HTR-8/SVneo (cell line): Measurements from ENCODE around the gene SOX6.

Experiments used
- DNase-seq: peaks from one replicate; pipeline ENCODE4 v3.0.0; 2011; ENCODE audit warnings: low spot score, mixed read lengths; ENCODE audit not compliant: insufficient read length
- FAIRE-seq: peaks from 2 replicates; lab custom pipeline; 2011; peaks lifted over from hg19 to GRCh38; lab: Jason Lieb, UNC

The SOX6 gene

GRCh38 chr11:16026849-16027248 lies 329.5 kb downstream of the SOX6 start:
- FAIRE-seq (no peak), DNase-seq (no peak)

DNA sequence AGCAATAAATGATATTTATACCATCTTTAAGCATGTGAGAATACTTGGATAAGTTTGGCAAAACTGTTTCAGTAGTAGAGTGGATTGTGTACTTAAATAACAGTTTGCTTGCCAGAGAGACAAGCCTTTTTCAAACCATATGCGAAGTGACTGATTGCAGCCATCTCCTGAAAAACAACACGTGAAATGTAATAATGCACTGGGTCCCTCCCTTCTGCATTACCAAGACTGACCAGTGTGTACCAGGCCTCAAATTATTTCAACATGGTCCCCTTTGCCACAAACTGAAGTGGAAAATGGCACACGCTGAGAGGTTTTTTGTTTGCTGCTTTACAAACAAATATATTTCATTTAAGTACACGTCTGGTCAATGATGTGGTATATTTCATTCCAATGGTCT lies 337.4 kb downstream of the SOX6 start:
- DNase-seq: no peak
- FAIRE-seq: no peak

DNA sequence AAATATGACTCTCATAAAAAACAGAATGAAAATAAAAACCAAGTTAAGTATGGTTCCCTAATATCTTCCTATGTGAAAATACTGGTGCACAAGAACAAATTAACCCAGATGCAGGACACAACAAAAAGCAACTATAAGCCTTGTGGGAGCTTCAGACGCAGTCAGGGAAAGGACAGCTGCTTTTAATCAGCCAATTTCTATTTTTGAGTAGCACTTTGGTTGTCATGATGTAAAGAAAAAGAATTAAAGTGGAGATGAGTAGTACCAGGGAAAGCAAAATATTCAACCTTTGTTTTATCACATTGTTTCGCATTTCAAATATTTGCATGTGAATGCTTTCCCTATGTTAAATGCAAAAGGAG lies 339.9 kb downstream of the SOX6 start:
- DNase-seq (no peak), FAIRE-seq (no peak)

DNA sequence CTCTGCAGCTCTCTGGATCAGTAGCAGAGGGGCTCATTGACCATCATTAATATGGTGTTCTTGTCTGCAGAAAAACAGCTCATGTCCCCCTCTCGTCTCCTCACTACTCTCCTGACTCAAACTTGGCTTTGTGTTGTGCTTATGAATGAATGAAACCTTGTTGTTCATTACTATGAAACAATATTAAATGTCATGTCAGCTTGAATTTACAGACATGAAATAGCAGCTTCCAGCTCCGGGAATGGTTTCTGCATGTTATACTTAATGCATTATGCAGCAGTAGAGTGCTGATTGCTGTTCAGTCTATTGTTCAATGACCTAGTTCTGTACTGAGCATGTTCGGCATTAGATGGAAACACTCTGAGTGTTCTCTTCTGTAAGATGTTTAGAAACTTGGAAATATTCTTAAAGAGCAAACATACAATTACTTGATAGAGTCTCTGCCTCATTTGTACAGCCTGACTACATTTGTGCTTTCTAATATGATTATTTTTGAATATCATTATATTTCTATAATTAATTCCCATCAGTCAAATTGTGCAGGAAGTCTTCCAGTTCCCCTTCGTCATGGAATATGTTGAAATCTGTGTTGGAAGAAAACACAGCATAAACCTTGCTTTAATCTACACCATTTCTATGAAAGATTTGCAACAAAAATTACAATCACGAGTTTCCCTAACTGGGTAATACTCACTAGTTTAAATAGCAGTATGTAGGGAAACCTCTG lies 340.4 kb downstream of the SOX6 start:
- DNase-seq: no peak
- no peak for FAIRE-seq

DNA sequence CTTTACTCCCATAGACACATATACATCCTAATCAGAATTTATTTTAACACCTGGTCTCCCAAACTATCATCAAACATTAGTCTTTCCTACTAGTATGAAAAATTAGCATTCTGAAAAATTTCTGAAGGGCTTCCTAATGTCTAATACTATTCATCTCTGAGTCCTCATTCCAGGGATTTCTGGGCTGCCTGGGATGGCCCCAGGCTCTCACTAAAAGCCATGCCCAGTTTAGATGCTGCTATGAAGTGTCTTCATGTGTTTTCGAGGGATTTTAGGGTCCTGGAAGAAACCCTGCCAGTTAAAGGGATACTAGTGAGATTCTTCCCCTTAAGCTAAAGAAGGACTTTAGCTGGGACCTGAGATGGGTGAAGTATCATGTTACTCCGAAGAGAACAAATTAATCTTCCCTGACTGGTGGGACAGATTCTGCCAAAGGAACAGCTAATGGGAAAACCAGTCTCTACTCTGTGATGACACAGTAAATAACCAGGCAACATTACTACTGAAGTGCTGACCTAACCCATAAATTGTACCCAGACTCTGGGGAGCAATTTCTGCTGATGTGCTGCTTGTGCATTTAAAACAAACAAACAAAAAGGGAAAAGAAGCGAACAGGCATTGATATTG lies 342.6 kb downstream of the SOX6 start:
- FAIRE-seq: no peak
- DNase-seq: no peak

GRCh38 chr11:16013242-16013641 lies 343.1 kb downstream of the SOX6 start:
- DNase-seq (no peak), FAIRE-seq (no peak)

DNA sequence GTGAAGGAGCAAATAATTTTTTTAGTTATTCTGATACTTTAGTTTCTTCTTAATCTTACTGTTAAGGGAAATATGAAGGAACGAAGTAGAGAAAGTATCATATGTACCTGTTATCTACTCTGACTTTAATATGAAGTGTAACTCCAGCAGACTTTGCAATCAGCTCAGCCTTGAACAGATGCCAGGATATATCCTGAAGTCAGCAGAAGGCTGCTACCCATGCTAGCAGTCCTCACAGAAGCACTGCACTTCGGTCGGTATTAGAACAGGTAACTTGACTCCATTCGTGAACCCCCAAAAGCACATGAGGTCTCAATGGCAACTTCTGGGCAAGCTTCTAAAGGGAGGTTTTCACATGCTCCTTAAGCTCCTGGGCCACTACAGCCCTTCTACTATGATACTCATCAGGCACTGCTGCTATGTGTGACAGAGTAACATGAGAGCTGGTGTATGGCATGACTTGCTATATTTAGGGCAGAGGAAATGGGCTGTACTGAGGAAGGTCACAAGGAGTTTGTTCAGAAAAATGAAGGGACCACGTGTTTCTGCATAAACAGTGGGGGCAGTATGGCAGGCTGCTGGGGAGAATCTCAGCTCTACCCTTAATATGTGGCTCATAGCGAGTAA lies 344.1 kb downstream of the SOX6 start:
- FAIRE-seq (no peak), DNase-seq (no peak)

DNA sequence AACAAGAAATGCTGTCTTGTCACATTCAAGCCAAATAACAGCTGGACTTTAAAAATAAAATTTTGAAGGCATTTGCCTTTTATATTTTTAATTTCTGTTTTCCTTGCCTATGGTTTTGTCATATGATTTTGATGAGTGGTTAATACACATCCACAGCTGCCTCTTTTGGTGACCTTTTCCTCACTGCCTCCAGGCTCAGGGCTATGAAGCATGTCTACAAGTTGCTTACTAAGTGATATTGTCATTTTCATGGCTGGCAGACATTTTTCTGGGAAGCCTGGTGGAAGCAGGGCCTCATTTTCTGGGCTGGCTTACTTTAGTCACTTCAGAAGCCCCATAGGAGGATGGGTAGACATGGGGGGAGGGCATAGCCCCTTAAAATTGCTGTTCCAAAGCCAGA lies 344.9 kb downstream of the SOX6 start:
- FAIRE-seq (no peak), DNase-seq (no peak)

DNA sequence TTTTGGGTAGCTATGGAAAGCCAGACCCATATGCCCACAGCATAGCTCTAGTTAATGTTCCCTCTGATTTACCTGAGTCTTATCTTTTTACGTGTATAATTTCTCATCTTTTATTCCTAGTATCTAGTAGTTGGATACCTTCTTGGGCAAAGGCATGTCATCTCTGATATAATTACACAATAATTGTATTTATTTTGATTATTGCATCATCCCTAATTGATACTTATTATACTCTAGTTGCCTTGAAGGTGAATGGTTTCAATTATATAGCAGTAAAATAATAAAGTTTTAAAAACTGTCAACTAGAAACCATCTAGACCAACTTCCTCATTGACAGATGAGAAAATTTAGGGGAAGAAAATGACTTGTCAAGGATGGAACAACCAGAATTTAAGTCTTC lies 347.3 kb downstream of the SOX6 start:
- no peak for DNase-seq
- no peak for FAIRE-seq

DNA sequence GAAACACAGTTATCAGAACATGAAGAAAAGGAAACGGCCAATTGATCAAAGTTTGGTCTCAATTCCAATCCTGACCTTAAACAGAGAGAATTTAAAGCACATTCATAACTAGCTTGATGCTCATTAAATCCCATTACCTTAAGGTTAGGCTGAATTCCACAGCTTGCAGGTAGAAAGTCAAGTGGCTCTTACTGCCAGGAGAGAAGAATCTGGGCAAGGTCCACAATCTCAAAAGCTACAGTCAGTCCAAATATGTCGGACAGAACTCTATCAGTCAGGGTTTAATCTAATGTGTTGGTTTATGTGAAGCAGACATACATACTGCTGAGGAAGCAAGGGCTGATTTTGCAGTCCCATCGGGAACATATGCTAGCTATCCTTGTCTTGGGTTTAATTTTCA lies 348.8 kb downstream of the SOX6 start:
- DNase-seq: no peak
- FAIRE-seq: no peak

GRCh38 chr11:16002942-16003341 lies 353.4 kb downstream of the SOX6 start:
- DNase-seq (no peak), FAIRE-seq (no peak)

GRCh38 chr11:16001899-16002426 lies 354.4 kb downstream of the SOX6 start:
- DNase-seq (no peak), FAIRE-seq (no peak)

DNA sequence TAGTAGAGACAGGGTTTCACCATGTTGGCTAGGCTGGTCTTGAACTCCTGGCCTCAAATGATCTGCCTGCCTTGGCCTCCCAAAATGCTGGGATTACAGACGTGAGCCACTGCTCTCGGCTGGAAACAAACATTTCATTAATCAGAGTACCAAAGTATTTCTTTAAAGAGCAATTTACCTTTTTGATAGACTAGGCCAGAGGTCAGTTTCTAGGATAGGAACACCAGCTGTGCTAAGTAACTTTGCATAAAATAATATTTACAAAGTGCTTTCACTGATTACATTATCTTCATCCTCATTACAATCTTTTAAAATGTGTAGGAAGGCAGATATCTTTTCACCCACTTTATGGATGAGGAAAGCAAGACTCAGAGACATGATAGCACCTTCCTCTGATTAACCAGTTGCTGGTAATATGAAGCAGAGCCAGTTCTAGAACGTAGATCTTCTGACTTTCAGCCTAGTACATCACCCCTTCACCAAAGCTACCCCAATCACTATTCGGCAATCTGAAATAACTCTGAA lies 355.2 kb downstream of the SOX6 start:
- no peak for DNase-seq
- no peak for FAIRE-seq

DNA sequence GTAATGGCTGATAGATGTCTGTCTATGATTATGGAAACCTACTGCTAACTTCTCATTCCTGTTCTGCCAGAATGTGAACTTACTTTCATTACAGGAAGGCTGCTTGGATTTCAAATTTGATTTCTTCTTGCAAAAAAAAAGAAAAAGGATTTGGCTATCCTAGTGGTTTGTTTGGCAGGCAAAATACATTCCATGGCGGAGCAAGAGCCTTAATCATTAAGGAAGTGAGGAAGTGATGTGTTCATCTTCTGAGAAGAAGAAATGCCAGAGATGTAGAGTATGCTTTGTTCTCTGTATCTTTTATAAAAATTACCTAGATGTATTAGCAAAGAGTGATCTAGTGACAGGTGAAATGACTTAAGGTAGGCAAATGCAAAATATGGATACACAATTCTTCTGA lies 356.3 kb downstream of the SOX6 start:
- DNase-seq: no peak
- no peak for FAIRE-seq

DNA sequence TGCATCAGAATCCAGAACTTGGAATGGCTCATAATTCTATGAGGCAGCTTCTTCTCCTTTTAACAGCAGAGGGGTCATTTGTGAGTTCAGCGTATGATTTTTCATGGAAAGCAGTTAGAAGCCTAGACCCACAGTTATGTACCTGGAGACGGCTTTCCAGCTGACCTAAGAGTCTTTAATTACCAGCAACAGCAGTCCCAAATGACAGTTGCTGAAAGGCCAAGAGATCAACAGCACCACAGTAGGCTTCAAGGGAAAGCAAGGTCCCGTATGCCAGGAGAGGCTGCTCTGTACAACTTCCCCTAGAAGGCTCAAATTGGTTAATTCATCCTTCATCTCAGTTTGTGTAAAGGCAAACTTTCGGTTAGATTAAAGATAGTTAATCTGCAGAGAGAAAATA lies 363.0 kb downstream of the SOX6 start:
- no peak for FAIRE-seq
- no peak for DNase-seq

DNA sequence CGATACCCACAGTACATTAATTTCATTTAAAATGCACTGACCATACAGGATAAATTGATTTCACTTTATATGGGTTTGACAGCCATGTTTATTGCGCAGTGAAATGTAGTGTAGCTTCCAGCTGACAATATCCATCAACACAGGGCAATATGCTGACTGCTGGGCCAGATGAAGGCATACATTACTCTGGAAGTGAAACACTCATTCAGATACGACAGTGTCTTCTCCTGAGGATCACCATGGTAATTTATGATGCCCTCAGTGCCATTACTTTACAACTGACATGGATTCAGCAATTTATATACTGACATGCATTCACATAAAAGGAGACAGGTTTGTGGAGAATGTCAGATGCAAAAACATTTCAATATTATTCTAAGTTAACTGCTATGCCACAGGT lies 365.1 kb downstream of the SOX6 start:
- DNase-seq: no peak
- FAIRE-seq: no peak

DNA sequence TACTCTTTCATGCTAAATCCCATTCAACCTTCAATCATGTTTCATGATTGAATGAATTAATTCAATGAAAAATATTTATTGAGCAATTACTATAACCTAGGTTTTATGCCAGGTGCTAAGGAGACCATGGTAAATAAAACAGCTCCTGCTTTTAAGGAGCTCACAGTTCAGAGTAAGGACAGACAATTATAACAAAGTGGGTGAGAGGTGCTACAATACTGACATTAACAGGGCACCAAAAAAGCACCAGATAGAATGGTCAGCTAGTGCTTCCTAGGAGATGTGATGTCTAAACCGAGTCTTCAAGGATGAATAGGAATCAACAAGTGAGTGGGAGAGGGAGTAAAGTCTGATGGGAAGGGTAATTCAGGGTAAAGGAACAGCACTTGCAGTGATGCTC lies 366.7 kb downstream of the SOX6 start:
- DNase-seq (no peak), FAIRE-seq (no peak)

DNA sequence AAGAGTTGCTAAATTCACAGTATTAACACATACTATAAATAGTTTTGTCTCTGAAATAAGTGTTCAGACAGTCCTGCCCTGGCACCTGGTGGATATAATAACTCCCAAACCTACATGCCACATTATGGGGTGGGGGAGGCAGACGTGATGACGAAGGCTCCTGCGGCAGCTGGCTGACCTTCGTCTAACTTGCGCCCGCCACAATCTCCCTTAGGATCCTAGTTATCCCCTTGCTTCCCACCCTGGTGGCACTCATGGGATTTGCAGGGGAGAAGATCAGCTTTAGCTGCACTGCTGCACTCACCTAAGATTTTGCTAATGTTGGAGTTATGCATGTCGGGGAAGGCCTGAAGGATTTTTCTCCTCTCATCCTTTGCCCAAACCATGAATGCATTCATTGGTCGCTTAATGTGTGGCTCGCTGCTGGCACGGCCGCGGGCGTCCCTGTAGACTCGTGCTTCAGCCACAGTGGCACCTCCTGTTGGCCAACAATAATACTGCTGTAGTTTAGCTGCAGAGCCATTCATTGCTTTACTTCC lies 367.6 kb downstream of the SOX6 start:
- FAIRE-seq: no peak
- DNase-seq: no peak

- DNase-seq: no peak
- no peak for FAIRE-seq
Measured at GRCh38 chr11:15988016-15988550, 368.3 kb downstream of the SOX6 start.

DNA sequence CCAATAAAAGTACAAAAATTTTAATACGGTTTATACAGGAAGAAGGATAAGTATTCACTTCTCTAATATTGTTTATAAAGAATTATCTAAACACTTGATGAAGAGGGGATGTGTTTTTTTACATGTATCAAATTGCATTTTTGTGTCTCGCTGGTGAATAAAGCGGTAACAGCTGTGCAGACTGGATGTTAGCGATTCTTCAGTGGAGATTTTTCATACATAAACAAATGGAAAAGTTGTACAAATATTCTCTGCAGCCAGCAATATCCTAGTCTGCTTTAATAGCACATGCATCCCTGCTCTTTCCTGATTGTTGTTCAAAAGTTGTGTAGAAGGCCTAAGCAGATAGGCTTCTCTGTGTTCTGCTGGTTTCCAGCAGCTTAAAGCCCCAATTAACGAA lies 369.3 kb downstream of the SOX6 start:
- DNase-seq (no peak), FAIRE-seq (no peak)

GRCh38 chr11:15985860-15986139 lies 370.5 kb downstream of the SOX6 start:
- no peak for DNase-seq
- FAIRE-seq: no peak
